ENCODE measurements around the gene SLC30A5. TPM values are rescaled to one million over a fixed set of nuclear protein-coding genes. Genes with fewer than 3 reads are reported as not detected.
"Not testable (repeated sequence)": the region's sequence is repeated elsewhere in the genome, so short reads cannot be mapped to it uniquely, and the experiment has no call there.

The SLC30A5 gene
- total RNA-seq, result 10 to 100 TPM; 31.8 to 76.8 (median 40.4) TPM
- 10 to 100 TPM; 31.5 to 57.0 (median 37.3) TPM for polyA plus RNA-seq
- long read RNA-seq, donor 1, full-length matches to known transcripts, result 10 of 10 reads
- long read RNA-seq, donor 1, partial matches to known transcripts, result 0 of 10 reads
- long read RNA-seq, donor 1, other reads (novel, unspliced or antisense), result 0 of 10 reads
- long read RNA-seq, donor 2, full-length matches to known transcripts, result 8 of 8 reads
- long read RNA-seq, donor 2, partial matches to known transcripts, result 0 of 8 reads
- long read RNA-seq, donor 2, other reads (novel, unspliced or antisense), result 0 of 8 reads
- long read RNA-seq, donor 3, full-length matches to known transcripts, result 18 of 18 reads
- long read RNA-seq, donor 3, partial matches to known transcripts, result 0 of 18 reads
- long read RNA-seq, donor 3, other reads (novel, unspliced or antisense), result 0 of 18 reads
- long read RNA-seq, donor 4, full-length matches to known transcripts, result 12 of 16 reads
- long read RNA-seq, donor 4, partial matches to known transcripts, result 3 of 16 reads
- long read RNA-seq, donor 4, other reads (novel, unspliced or antisense), result 1 of 16 reads
- long read RNA-seq, donor 5, full-length matches to known transcripts, result 53 of 72 reads
- long read RNA-seq, donor 5, partial matches to known transcripts, result 4 of 72 reads
- long read RNA-seq, donor 5, other reads (novel, unspliced or antisense), result 15 of 72 reads
- long read RNA-seq, donor 6, partial matches to known transcripts, result 0 of 2 reads
- long read RNA-seq, donor 6, other reads (novel, unspliced or antisense), result 1 of 2 reads
- long read RNA-seq, donor 7, full-length matches to known transcripts, result 6 of 13 reads
- long read RNA-seq, donor 7, partial matches to known transcripts, result 7 of 13 reads
- long read RNA-seq, donor 7, other reads (novel, unspliced or antisense), result 0 of 13 reads
- long read RNA-seq, donor 8, full-length matches to known transcripts, result 9 of 21 reads
- long read RNA-seq, donor 8, partial matches to known transcripts, result 12 of 21 reads
- long read RNA-seq, donor 8, other reads (novel, unspliced or antisense), result 0 of 21 reads
- long read RNA-seq, donor 9, full-length matches to known transcripts, result 9 of 9 reads
- long read RNA-seq, donor 9, partial matches to known transcripts, result 0 of 9 reads
- long read RNA-seq, donor 9, other reads (novel, unspliced or antisense), result 0 of 9 reads
- long read RNA-seq, donor 10, full-length matches to known transcripts, result 5 of 16 reads
- long read RNA-seq, donor 10, partial matches to known transcripts, result 11 of 16 reads
- long read RNA-seq, donor 10, other reads (novel, unspliced or antisense), result 0 of 16 reads

DNA sequence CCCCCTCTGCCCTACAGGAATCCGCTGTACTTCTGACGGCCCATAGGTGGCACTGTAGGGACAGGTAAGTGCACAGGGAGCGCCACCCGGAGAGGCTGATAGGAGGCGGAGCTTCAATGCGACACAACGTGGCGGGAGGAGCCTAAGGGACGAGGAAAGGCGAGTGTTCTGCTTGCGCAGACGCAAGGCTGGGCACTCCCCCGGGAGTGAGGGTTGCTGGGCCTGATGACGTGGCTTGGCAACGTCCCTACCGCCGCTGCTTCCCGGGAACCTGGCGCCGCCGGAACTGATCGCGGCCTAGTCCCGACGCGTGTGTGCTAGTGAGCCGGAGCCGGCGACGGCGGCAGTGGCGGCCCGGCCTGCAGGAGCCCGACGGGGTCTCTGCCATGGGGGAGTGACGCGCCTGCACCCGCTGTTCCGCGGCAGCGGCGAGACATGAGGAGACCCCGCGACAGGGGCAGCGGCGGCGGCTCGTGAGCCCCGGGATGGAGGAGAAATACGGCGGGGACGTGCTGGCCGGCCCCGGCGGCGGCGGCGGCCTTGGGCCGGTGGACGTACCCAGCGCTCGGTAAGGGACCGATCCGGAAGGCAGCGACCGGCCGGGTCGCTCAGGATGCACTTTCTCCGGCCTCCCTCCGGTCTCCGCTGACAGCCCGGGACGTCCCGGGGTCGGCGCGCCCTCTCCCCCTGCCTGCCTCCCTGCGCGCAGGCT is at the start of gene SLC30A5:
Gene SLC30A5 (plus strand): TSS at position 244 of the 712 bp plus-strand sequence. CDS start 242 bp downstream, at position 486.
- intact Hi-C loops (cut with DNase I), result loop anchor here in 1 of 2 donors (10.0 kb wide), 2 partner anchors 241 to 271 kb away; partner anchors contain the start of genes AK6, CCDC125, RAD17 and TAF9
- H3K27me3 ChIP-seq, result no peaks in the 10 kb centered on the region
- H3K9me3 ChIP-seq (replicated peaks in 1 of 3), result no peaks in the 10 kb centered on the region
- H3K36me3 ChIP-seq (replicated peaks in 1 of 2), result no peaks in the 10 kb centered on the region
- peak within 1 kb of the TSS; percentile 61 to 89 (median 74) for H3K4me3 ChIP-seq
- TF ChIP-seq, protein P1, sequence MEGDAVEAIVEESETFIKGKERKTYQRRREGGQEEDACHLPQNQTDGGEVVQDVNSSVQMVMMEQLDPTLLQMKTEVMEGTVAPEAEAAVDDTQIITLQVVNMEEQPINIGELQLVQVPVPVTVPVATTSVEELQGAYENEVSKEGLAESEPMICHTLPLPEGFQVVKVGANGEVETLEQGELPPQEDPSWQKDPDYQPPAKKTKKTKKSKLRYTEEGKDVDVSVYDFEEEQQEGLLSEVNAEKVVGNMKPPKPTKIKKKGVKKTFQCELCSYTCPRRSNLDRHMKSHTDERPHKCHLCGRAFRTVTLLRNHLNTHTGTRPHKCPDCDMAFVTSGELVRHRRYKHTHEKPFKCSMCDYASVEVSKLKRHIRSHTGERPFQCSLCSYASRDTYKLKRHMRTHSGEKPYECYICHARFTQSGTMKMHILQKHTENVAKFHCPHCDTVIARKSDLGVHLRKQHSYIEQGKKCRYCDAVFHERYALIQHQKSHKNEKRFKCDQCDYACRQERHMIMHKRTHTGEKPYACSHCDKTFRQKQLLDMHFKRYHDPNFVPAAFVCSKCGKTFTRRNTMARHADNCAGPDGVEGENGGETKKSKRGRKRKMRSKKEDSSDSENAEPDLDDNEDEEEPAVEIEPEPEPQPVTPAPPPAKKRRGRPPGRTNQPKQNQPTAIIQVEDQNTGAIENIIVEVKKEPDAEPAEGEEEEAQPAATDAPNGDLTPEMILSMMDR (IDR thresholded peaks at IDR 0.05), result peak; percentile 85 to 98 (median 96)
- TF ChIP-seq POLR2A (IDR thresholded peaks at IDR 0.05), result peak; percentile 85 to 96
- WGBS, 4 donors, result 0 to 1% (median 0%) methylated on average over 10 to 79 of the region's 79 CpGs
- peak; percentile 99 to 100 (median 100) for DNase-seq
- H3K4me1 ChIP-seq (replicated peaks in 1 of 2), result peaks cover 4 to 24% of the 10 kb centered on the region in 2 donors
- peak within 1 kb of the TSS; percentile 86 to 98 (median 95) for H3K27ac ChIP-seq

DNA sequence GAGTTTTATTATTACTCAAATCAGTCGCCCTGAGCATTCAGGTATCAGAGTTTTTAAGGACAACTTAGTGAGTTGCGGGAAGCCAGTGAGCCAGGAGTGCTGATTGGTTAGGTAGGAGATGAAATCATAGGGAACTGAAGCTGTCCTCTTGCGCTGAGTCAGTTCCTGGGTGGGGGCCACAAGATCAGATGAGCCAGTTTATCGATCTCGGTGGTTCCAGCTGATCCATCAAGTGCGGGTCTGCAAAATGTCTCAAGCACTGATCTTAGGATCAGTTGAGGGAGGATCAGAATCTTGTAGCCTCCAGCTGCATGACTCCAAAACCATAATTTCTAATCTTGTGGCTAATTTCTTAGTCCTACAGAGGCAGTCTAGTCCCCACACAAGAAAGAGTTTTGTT is 48.6 kb upstream of the SLC30A5 start:
- H3K4me1 ChIP-seq (replicated peaks in 1 of 2), result peaks cover 0 to 10% of the 10 kb centered on the region in 2 donors
- not testable (repeated sequence) for H3K4me3 ChIP-seq; H3K9me3 ChIP-seq (replicated peaks in 1 of 3); H3K27me3 ChIP-seq; DNase-seq; H3K36me3 ChIP-seq (replicated peaks in 1 of 2); H3K27ac ChIP-seq
- intact Hi-C loops (cut with DNase I), result loop anchor here in 1 of 2 donors (10.0 kb wide), 1 partner anchor 290 kb away; the partner anchor contains the start of gene CCDC125
- WGBS, 4 donors, result 90 to 97% (median 94%) methylated on average over 5 to 6 of the region's 6 CpGs

DNA sequence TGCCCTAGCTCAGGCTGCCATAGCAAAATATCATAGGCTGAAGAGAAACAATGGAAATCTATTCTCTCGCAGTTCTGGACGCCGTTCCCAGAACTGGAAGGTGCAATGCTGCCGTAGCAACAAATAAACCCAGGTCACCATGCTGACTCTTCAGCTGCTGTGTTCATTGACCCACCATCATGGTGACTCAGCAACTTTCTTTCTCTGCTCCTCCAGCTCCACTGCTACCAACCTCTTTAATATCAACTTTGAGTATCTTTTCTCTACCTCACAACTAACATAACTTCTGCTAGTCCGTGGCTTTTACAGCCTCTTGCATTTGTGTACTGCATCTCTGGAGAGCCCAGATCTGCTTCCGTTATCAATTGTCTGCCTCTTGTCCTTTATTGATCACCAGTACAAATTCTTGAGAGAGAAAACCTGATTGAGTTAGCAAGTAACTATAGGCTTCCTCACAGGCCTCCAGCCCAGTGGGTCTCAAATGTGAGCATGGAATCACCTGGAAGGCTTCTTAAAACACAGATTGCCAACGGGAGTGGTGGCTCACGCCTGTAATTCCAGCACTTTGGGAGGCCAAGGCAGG is 47.3 kb upstream of the SLC30A5 start:
- Histone ChIP-seq H3K4me3 (no peak overlapping the region), H3K27ac (no peak overlapping the region), H3K4me1 (replicated peaks in 1 of 2) (peaks cover 0 to 14% of the 10 kb centered on the region in 2 donors), H3K27me3 (no peaks in the 10 kb centered on the region), H3K9me3 (replicated peaks in 1 of 3) (no peaks in the 10 kb centered on the region), H3K36me3 (replicated peaks in 1 of 2) (no peaks in the 10 kb centered on the region)
- no peak for DNase-seq
- WGBS, 4 donors, result 91 to 96% (median 92%) methylated on average over 8 of the region's 8 CpGs
- TF ChIP-seq POLR2A (IDR thresholded peaks at IDR 0.05), result no peak
- TF ChIP-seq, protein P1 (IDR thresholded peaks at IDR 0.05), result no peak
- intact Hi-C loops (cut with DNase I), result loop anchor here in 1 of 2 donors (10.0 kb wide), 1 partner anchor 288 kb away; the partner anchor contains the start of gene CCDC125

Data from adrenal gland (tissue), 19 donors.